SH-SY5Y (cell line): ENCODE results near the gene COL19A1.

Source experiments
- GATA2 ChIP-seq: IDR thresholded peaks from 2 replicates; pipeline ENCODE4 v1.6.1; 2011; ENCODE audit warnings: mild to moderate bottlenecking, low read depth, low read length
- GATA3 ChIP-seq: IDR thresholded peaks from 2 replicates; pipeline ENCODE4 v1.6.1; 2011; ENCODE audit warnings: low read depth, mild to moderate bottlenecking, low read length, moderate library complexity

DNA sequence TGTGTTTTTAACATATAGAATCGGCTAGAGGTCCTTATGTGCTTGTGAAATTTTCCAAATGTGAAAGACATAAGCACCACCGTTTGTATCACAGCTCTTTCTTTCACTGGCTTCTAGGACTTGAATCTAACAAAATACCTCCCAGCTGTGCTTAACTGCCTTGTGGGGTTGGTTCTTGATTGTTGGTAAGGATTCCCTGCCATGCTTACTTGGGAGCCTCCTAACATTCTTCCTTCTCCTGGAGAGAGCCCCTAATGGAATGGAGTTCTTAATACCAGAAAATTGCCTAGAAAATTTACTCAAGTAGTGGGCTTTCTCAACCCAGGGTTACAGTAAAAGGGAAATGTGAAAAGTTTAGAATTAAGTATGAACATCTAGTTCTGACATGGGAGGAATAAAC lies 121.2 kb downstream of the COL19A1 start:
- TF ChIP-seq GATA2 (no peak), GATA3 (no peak)
